HG02588 (cell line): ENCODE data around the gene ULK4.
"Not testable (repeated sequence)": the region's sequence is repeated elsewhere in the genome, so short reads cannot be mapped to it uniquely, and the experiment has no call there.

Experiments
- ATAC-seq: cut with Tn5 transposase; IDR thresholded peaks from one replicate; pipeline ENCODE4 v1.9.1; 2021; ENCODE audit warnings: mild to moderate bottlenecking, moderate library complexity; ENCODE audit not compliant: unreplicated experiment

Gene ULK4

GRCh38 chr3:41651718-41652117, 310.2 kb downstream of the ULK4 start:
- ATAC-seq = no peak

- no peak for ATAC-seq
These were observed 311.5 kb downstream of the ULK4 start for GRCh38 chr3:41650406-41650805.

DNA sequence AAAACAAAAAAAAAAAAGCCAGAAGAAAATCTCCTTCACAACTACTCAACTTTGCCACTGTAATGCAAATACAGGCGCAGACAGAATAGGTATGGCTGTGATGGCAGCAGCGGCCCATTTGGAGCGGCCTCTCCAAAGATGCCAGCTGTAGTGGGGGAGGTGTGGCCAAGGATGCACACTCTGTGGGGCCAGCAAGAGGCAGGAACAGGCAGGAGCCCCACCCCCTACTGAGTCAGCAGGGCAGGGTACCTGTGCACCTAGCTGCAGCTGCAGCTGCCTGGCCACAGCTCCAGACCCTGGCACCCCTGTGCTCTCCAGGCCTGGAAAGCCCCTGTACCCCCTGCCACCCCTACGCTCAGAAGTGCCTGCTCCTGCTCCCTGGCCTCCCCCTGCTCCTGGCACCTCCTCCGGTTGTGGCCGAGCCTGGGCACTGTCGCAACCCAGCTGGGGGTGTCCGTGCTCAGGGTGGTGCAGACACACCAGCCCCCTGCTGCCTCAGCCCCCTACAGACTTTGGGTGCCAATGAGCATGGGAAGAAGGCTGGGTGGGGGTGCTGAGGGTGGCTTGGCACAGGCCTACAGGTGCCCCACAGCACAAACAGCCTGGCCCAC, 312.7 kb downstream of the ULK4 start:
- ATAC-seq = no peak

- ATAC-seq = not testable (repeated sequence)
These were observed 314.2 kb downstream of the ULK4 start for GRCh38 chr3:41647730-41648129.

GRCh38 chr3:41640076-41640475, 321.8 kb downstream of the ULK4 start:
- ATAC-seq = no peak

DNA sequence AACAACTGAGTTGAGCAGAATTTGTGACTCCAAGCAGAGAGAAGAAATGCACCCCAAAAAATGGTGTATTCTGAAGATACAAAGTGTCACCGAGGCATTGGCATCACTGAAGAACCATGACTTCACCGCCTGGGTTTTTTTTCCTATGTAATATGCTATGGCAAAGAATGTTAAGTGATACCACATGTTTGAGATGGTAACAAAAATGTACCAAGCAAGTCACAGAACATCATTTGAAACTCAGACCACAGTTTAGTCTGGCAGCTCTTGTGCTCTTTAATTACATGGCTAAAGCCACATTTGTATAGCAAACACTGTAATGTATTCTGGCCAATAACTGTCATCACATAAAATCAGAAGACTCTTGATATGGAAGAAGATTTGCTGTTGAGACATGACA, 323.5 kb downstream of the ULK4 start:
- ATAC-seq = no peak

DNA sequence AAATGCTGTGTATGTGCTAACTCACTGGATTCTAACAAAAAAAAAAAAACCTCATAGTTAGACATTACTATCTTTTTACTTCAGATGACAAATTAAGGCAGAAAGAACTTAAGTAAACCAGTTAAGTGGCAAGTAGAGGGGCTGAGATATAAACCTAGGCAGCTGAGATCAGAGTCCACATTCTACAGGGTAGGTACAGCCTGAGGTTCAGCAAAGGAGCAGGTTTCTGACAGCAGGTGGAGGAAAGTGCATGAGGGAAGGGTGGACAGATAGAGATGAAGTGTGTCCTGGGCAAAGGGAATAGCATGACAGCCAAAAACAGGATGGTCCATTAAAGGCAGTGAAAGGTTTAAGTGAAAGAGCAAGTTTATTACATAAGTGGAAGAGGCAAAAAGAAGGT, 329.2 kb downstream of the ULK4 start:
- ATAC-seq = no peak

GRCh38 chr3:41630708-41631107, 331.2 kb downstream of the ULK4 start:
- no peak for ATAC-seq

- ATAC-seq = no peak
These were observed 331.9 kb downstream of the ULK4 start for GRCh38 chr3:41629986-41630385.

DNA sequence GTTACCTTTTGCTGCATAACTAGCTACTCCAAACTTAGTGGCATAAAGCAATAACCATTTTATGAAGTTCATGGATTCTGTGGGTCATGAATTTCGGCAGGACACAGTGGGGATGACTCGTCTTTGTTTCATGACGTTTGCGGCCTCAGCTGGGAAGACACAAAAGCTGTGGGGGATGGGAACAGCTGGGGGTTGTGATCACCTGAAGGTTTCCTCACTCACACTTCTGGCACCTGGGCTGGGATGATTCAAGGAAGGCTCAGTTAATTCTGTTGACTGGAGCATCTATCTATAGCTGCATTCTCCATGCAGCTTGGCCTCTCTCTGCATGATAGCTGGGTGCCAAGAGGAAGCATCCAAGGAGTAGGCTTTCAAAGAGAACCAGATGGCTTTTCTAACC, 332.8 kb downstream of the ULK4 start:
- ATAC-seq = no peak

- no peak for ATAC-seq
These were observed 334.3 kb downstream of the ULK4 start for GRCh38 chr3:41627477-41628087.

- ATAC-seq = no peak
These were observed 349.1 kb downstream of the ULK4 start for GRCh38 chr3:41612853-41613252.

- no peak for ATAC-seq
These were observed 350.9 kb downstream of the ULK4 start for GRCh38 chr3:41611008-41611407.

DNA sequence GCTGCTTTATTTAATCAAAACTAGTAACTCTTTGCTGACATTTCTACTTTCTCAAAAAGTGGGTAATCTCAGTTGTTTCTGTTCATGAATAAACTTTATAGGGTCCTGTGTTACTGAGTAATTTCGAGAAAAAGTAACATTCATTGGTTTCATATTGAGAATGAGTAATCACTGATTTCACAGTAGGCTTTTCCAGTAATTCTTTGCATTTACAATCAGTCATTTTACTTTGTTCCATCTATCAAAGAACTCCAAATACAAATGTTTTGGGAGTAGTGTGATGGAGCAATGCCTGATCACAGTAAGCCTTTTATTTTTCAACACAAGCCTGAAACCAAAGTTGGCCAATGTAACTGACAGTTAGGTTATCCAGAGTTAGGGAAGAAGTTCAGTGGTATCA, 353.6 kb downstream of the ULK4 start:
- no peak for ATAC-seq

DNA sequence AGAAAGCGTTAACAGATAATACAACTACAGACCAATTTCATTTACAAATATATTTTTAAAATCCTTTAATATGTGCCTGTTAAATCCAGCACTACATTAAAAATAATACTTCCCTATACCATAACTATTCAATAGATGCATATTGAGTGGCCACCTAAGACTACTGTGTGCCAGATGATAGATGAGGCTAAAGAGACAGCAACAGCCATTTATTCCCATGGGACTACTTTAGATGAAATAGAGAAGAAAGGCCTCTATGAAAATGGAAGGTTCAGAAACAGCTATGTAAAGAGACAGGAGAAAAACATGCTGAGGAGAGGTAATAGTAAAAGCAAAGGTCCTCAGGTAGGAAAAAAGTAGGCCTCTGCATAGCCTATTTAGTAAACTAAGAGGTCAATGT, 358.1 kb downstream of the ULK4 start:
- ATAC-seq = no peak

DNA sequence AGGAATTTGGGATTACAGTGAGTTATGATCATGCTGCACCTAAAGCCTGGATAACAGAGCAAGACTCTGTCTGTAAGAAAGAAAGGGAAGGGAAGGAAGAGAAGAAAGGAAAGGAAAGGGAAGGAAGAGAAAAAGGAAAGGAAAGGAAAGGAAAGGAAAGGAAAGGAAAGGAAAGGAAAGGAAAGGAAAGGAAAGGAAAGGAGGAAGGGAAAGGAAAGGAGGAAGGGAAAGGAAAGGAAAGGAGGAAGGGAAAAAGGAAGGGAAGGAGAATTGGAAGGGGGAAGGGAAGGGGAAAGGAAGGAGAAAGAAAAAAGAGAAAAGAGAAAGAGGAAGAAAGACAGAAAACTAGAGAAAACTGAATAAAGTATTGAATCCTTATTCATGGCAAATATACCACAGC, 359.8 kb downstream of the ULK4 start:
- no peak for ATAC-seq

DNA sequence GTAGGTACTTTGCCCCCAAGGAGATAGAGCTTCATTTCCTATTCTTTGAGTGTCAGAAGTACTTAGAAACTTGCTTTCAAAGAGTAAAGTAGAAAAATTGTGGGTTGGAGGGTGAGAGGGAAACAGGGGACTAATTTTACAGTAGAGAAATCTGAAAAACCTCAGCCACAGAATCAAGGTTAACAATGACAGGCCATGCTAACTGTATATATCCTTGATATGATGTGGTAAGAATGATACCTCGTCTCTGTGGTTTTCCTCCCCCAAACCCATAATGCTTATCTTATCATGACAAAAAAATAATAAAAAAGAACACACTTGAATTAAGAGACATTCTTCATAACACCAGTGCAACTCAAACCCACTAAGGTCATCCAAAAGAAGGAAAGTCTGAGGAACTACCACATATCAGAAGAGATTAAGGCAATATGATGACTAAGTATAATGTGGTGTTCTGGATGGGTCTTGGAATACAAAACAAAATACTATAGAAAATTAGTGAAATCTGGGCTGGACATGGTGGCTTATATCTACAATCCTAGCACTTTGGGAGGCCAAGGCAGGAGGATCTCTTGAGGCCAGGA, 360.4 kb downstream of the ULK4 start:
- ATAC-seq = no peak

GRCh38 chr3:41600616-41601015, 361.3 kb downstream of the ULK4 start:
- ATAC-seq = no peak

- no peak for ATAC-seq
These were observed 362.8 kb downstream of the ULK4 start for GRCh38 chr3:41599127-41599484.

DNA sequence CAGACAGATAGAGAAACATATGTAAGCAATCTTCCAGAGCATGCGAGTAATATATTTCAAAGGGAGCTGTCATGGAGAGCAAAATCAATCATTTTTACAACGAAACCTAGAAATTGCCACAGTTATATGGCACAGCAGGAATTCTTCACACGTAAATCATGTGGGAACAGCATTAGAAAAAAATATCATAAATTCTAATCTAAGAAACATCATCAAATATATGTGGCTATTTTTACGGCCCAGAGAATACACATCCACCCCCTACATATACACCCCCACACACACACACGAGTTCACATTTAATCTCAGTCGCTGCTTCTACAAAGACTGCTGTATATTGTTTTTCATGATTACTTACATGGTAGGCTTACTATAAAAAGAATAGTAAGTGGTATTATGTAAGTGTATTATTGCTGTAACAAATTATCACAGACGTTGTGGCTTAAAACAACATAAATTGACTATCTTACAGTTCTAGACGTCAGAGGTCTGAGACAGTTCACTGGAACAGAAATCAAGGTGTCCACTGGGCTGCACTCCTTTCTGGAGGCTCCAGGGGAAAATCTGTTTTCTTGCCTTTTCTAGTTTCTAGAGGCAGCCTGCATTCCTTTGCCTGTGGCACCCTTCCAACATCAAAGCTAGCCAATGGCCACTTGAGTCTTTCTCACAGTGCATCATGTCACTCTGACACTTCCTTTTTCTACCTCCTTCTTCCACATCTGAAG, 363.3 kb downstream of the ULK4 start:
- no peak for ATAC-seq

DNA sequence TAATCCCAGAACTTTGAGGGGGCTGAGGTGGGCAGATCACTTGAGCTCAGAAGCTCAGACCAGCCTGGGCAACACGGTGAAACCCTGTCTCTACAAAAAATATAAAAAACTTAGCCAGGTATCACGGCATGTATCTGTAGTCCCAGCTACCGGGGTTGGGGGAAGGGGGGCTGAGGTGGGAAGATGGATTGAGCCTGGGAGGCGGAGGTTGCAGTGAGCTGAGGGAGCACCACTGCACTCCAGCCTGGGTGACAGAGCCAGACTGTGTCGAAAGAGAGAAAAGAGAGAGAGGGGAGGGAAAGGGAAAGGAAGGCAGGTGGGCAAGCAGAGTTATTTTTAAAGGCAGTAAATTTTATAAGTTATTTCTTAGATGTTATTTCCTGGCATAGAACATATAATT, 368.1 kb downstream of the ULK4 start:
- ATAC-seq = no peak
